ENCODE measurements around the gene AFAP1.

Gene AFAP1

DNA sequence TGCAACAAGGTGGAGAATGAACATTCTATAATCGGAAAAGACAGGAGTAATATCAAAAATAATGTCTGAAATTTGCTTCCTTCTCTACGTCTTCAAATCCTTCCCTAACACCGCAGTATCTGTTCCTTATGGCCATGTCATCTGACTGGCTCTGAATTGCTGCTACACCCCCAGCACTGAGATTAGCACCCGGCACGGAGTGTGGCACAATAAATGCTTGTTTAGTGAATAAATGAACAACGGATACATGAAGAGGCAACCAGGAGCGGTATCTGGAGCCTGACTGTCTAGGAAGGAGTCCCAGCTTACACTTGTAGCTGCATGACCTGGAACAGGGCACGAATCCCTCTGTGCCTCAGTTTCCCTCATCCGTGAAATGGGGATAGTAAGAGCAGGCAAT lies 164.3 kb downstream of the AFAP1 start:
- POLR2A ChIA-PET: no interaction called here
- no peak for DNase-seq (ENCODE audit: extremely low spot score)
- CTCF ChIA-PET: no interaction called here
- TF ChIP-seq HDGF (IDR thresholded peaks at IDR 0.05; ENCODE audit: borderline replicate concordance) (no peak), SUZ12 (IDR thresholded peaks at IDR 0.05) (no peak), ARNT (IDR thresholded peaks at IDR 0.05) (no peak), FOXM1 (IDR thresholded peaks at IDR 0.05; ENCODE audit: borderline replicate concordance) (no peak), LEF1 (IDR thresholded peaks at IDR 0.05; ENCODE audit: borderline replicate concordance) (no peak), BHLHE40 (IDR thresholded peaks at IDR 0.05; ENCODE audit: borderline replicate concordance) (no peak), ELF4 (IDR thresholded peaks at IDR 0.05) (no peak), FOXK2 (IDR thresholded peaks at IDR 0.05) (no peak), FOXA1 (IDR thresholded peaks at IDR 0.05) (no peak), CTBP1 (IDR thresholded peaks at IDR 0.05; ENCODE audit: borderline replicate concordance) (no peak), L3MBTL2 (conservative IDR thresholded peaks at IDR 0.05) (no peak)

DNA sequence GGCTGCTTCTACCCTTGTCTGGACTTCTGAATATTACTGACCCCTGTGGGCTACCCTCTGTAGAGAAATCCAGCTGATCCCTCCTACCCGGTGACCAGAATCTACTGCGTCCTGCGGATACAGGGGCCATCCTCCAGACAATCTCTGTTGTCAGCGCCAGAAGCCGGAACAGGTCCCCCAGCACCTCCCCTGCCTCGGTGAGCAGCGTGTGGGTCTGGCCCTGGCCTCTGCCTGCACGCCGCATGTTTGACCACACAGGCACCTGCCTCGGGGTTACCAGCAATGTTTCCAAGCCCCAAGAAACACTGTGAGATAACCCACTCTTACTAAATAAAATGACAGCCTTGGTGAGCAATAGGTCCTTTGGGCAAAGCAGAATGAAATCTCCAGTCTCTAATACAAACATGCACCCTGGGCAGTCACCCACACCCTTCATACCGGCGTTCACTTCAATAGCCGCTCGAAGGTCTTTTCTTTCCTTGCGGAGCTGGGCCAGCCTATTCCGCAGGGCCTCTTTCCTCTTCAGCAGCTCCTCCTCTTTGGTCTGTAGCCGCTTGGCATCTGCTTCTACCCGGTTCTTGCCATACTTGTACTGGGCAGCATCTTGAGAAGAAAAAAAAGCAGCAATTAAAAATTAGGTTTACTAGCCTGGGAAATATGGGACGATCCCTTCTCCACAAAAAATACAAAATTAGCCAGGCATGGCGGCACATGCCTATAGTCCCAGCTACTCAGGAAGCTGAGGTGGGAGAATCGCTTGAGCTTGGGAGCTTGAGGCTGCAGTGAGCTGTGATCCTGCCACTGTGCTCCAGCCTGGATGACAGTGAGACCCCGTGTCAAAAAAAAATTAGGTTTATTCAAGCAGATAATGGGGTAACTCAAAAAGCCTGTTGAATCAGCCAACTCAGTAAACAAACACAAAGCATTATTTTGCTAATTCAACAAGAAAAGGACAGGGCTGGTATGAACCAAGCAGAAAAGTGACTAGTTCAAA lies 165.1 kb downstream of the AFAP1 start:
- DNase-seq (ENCODE audit: extremely low spot score): no peak
- POLR2A ChIA-PET: interaction anchor here (0.6 kb wide), 1 partner anchor 25 kb away, joined by 3 read pairs; no protein-coding TSS in a partner anchor
- TF ChIP-seq SUZ12 (IDR thresholded peaks at IDR 0.05): no peak
- no peak for TF ChIP-seq CTBP1 (IDR thresholded peaks at IDR 0.05; ENCODE audit: borderline replicate concordance)
- TF ChIP-seq ARNT (IDR thresholded peaks at IDR 0.05): no peak
- no peak for TF ChIP-seq BHLHE40 (IDR thresholded peaks at IDR 0.05; ENCODE audit: borderline replicate concordance)
- TF ChIP-seq FOXK2 (IDR thresholded peaks at IDR 0.05): no peak
- no peak for TF ChIP-seq FOXA1 (IDR thresholded peaks at IDR 0.05)
- TF ChIP-seq, protein P1, sequence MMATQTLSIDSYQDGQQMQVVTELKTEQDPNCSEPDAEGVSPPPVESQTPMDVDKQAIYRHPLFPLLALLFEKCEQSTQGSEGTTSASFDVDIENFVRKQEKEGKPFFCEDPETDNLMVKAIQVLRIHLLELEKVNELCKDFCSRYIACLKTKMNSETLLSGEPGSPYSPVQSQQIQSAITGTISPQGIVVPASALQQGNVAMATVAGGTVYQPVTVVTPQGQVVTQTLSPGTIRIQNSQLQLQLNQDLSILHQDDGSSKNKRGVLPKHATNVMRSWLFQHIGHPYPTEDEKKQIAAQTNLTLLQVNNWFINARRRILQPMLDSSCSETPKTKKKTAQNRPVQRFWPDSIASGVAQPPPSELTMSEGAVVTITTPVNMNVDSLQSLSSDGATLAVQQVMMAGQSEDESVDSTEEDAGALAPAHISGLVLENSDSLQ (IDR thresholded peaks at IDR 0.05): no peak
- no peak for TF ChIP-seq SP1 (IDR thresholded peaks at IDR 0.05)
- no peak for TF ChIP-seq FOXM1 (IDR thresholded peaks at IDR 0.05; ENCODE audit: borderline replicate concordance)
- no peak for TF ChIP-seq LEF1 (IDR thresholded peaks at IDR 0.05; ENCODE audit: borderline replicate concordance)
- no peak for TF ChIP-seq L3MBTL2 (conservative IDR thresholded peaks at IDR 0.05)
- TF ChIP-seq HDGF (IDR thresholded peaks at IDR 0.05; ENCODE audit: borderline replicate concordance): no peak
- no peak for TF ChIP-seq ZNF384 (IDR thresholded peaks at IDR 0.05)
- no peak for TF ChIP-seq ELF4 (IDR thresholded peaks at IDR 0.05)
- CTCF ChIA-PET: no interaction called here

DNA sequence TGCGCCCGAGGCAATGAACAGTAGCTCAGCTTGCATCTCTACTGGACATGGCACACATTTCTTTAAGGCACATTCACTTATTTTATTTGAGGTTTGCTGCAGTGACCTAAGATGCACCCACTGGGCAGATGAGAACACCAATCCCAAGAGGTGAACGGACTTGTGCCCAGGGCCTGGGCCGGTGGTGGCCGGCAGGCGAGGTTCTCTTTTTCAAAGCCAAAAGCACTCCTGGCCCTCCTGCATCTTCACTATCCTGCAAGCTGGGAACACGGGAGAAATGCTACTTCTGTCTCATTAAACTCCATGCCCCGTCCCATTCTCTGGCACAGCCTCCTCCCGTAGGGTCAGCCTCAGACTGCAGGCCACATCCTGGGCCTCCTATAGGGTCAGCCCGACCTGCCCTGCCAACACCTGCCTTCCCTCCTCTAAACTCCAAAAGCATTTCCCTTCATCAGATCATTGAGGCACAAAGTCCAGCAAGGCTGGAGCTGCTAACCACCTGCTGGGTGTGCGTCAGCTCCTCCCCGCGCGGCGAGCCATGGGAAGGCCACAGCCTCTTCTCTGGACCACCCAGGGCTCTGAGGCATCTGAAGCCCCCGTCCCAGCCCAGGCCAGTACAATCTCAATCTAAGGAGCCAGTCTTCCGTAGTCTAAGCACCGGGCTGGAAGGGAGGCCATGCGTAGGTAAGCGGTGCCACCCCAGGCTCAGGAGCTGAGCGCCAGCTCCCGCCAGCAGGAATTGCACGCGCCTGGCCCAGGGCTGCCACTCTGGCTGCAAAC lies 166.1 kb downstream of the AFAP1 start:
- DNase-seq (ENCODE audit: extremely low spot score): no peak
- TF ChIP-seq FOXK2 (IDR thresholded peaks at IDR 0.05): no peak
- TF ChIP-seq HDGF (IDR thresholded peaks at IDR 0.05; ENCODE audit: borderline replicate concordance): no peak
- no peak for TF ChIP-seq NFRKB (IDR thresholded peaks at IDR 0.05)
- no peak for TF ChIP-seq FOXA1 (IDR thresholded peaks at IDR 0.05)
- no peak for TF ChIP-seq BHLHE40 (IDR thresholded peaks at IDR 0.05; ENCODE audit: borderline replicate concordance)
- no peak for TF ChIP-seq ZNF384 (IDR thresholded peaks at IDR 0.05)
- no peak for TF ChIP-seq SUZ12 (IDR thresholded peaks at IDR 0.05)
- TF ChIP-seq ARNT (IDR thresholded peaks at IDR 0.05): no peak
- TF ChIP-seq, protein P1 (IDR thresholded peaks at IDR 0.05): no peak
- no peak for TF ChIP-seq LEF1 (IDR thresholded peaks at IDR 0.05; ENCODE audit: borderline replicate concordance)
- CTCF ChIA-PET: no interaction called here
- POLR2A ChIA-PET: interaction anchor here (0.6 kb wide), 1 partner anchor 26 kb away, joined by 3 read pairs; no protein-coding TSS in a partner anchor

DNA sequence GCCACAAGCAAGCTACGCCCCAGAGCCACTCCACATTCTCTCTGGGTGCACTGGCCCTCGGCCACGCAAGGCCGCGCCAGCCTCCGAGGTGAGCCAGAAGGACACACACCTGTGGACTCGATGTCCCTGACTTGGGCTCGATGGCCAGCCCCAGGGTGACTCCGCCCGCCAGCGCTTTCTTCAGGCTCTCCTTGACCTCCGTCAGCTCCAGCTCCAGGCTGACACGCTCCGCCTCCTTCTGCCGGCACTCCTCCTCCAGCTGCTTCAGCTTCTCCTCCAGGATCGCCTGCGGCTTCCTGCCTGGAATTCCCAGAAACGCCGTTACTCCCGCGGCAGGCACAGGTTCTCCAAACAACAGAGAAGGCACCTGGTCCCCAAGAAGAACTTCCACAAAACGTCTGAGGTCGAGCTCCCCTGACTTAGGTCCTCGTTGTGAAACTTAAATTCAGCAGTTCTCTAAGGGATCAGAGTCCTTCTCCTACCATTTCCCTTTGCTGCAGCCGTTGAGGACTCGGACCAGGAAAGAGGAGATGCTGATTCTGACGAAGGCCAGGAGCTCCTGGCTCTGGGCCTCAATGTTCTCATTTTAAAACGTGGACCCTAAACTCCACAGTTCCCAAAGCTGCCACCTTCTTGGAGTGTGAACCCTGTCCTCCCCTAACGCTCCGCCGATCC lies 166.8 kb downstream of the AFAP1 start:
- ChIA-PET CTCF (interaction anchor here (1.1 kb wide), 1 partner anchor 11 kb away, joined by 3 read pairs; no protein-coding TSS in a partner anchor), POLR2A (no interaction called here)
- no peak for DNase-seq (ENCODE audit: extremely low spot score)
- no peak for TF ChIP-seq ZNF384 (IDR thresholded peaks at IDR 0.05)
- TF ChIP-seq FOXK2 (IDR thresholded peaks at IDR 0.05): no peak
- no peak for TF ChIP-seq TARDBP (IDR thresholded peaks at IDR 0.05)
- no peak for TF ChIP-seq ELF4 (IDR thresholded peaks at IDR 0.05)
- TF ChIP-seq FOXM1 (IDR thresholded peaks at IDR 0.05; ENCODE audit: borderline replicate concordance): no peak
- no peak for TF ChIP-seq ARNT (IDR thresholded peaks at IDR 0.05)
- no peak for TF ChIP-seq HDGF (IDR thresholded peaks at IDR 0.05; ENCODE audit: borderline replicate concordance)
- TF ChIP-seq SUZ12 (IDR thresholded peaks at IDR 0.05): no peak
- no peak for TF ChIP-seq NFRKB (IDR thresholded peaks at IDR 0.05)
- TF ChIP-seq L3MBTL2 (conservative IDR thresholded peaks at IDR 0.05): no peak
- no peak for TF ChIP-seq BHLHE40 (IDR thresholded peaks at IDR 0.05; ENCODE audit: borderline replicate concordance)
- TF ChIP-seq, protein P1 (IDR thresholded peaks at IDR 0.05): no peak
- no peak for TF ChIP-seq CTBP1 (IDR thresholded peaks at IDR 0.05; ENCODE audit: borderline replicate concordance)
- no peak for TF ChIP-seq SP1 (IDR thresholded peaks at IDR 0.05)
- no peak for TF ChIP-seq LEF1 (IDR thresholded peaks at IDR 0.05; ENCODE audit: borderline replicate concordance)
- TF ChIP-seq FOXA1 (IDR thresholded peaks at IDR 0.05): no peak
